Stimulated activated CD8-positive, alpha-beta memory T cell treated with anti-CD3 and anti-CD28 coated beads, Interleukin-12 subunit alpha, Interleukin-12 subunit beta, amount 100 ng/mL, for 24 hours (primary cell): ENCODE data around the gene SLC15A4.
"Not testable (repeated sequence)": the region's sequence is repeated elsewhere in the genome, so short reads cannot be mapped to it uniquely, and the experiment has no call there.

ENCODE experiments used
- DNase-seq: peaks from one replicate; pipeline ENCODE4 v3.0.0-alpha.2; 2020; ENCODE audit errors: extremely low read depth

The SLC15A4 gene

DNA sequence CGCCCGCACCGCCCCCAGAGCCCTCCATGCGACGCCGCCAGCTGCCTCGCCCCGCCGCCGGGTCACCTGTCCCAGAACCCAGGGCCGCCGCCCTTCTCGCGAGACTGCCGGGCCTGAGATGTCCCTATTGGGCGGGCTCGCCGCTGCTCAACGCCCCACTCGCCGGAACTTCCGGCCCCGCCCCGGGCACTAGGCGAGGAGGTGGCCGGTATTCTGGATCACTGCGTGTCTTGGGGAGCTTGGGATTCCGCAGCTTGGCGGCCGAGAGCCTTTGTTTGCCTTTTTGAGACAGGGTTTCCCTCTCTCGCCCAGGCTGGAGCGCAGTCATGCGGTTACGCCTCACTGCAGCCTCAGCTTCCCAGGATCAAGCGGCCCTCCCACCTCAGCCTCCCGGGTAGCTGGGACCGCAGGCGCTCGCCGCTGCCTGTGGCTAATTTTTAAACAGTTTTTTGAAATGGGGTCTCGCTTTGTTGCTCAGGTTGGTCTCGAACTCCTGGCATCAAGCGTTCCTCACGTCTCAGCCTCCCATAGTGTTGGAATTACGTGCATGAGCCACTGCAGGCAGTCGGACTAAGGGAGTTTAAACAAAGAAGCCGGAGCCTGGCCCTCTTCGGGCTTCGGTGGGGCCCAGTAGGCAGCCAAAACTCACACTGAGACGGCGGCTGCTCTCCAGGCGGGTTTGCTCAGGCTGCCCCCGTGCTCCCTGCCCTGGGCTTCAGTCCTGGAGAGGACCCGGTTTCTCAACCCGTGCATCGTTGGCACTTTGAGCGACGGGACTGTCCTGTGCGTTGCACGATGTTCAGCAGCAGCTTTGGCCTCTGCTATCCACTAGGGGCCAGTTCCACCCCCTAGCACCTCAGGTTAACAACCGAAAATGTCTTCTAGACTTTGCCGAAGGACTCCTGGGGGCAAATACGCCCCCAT is at the start of gene SLC15A4:
Gene SLC15A4 (minus strand): TSS at position 43 of the 924 bp plus-strand sequence. CDS start 15 bp downstream, at position 28.
- DNase-seq: peak; percentile 86

GRCh38 chr12:128872303-128872702 is 48.5 kb upstream of the SLC15A4 start:
- no peak for DNase-seq

DNA sequence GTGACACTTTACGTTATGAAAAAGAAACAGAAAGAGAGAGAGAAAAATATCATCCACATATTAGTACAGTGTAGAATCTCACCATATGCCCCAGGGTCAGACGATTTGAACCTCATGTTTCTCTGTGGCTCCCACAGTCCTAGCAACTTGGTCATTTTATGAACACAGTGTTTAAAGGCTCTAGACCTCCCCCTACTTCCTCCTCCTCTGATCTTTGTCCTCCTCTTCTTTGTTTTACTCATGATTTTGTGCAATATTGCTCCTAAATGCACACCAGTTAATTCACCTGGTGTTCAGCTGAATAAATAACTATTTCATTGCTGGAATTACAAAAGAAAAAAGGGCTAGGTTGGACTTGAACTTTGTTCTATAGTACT is 47.7 kb upstream of the SLC15A4 start:
- DNase-seq: no peak

DNA sequence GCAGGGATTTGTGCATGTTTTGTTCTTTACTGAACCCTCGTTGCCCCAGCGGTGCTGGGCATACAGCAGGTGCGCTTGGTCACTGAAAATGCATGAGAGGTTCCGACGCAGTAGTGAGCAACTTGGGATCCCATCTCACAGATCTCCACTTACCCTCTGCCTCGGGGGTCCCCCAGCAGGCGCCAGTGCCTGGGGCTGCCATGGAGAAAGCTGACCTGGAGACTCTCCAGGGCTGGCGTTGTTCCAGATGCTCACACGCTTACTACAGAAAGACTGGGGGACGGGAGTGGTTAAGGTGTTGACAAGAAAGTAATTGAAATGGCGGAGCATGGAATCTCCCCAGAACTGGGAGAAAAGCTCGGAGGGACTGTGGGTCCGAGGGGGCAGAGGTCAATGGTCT is 43.7 kb upstream of the SLC15A4 start:
- no peak for DNase-seq

DNA sequence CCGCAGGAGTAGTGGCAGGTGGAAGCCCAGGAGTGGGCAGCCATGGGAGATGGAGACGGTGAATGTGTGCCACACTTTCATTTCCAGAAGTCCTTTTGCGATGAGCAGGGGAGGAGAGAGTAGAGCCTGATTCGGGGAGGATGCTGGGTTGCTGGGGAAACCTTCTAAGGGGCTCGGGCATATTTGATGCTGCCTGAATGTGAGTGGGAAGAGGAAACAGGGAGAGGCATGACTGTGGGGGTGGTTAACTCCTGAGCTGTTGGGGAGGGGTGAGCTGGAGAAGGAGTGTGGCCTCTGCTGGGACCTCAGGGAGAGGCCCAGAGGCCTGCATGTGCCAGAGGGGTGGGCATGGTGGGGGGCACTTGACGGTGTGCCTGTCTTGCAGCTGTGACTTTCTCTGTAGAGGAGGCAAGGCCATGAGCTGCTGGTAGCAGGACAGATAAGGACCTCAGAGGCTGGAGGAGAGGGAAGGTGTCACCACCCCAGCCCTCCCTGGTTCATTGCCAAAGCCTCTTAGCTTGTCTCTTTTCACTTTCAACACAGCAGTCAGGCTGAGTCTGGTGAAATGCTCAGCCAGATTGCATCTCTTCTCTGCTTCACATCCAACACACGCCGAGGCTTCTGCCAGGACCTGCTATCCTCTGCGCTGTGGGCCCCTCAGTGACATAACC is 40.9 kb upstream of the SLC15A4 start:
- no peak for DNase-seq

DNA sequence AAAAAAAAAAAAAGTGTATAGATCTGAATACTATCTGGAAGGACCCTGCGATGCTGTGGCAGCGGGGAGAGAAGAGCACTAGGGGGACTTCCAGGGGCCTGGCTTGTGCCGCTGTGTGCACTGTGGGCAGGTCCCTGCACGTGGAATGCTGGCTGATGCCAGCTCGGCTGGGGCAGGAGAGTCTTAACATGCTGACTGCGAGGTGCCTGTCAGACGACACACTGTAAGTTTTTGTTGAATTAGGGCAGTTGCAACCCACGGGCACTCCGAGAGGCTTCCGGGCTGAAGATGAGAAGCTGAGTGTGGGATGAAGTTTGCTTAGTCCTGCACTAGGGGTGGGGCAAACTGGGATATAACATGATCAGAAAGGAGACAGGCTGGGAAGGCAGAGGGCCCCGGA is 40.2 kb upstream of the SLC15A4 start:
- DNase-seq: no peak

DNA sequence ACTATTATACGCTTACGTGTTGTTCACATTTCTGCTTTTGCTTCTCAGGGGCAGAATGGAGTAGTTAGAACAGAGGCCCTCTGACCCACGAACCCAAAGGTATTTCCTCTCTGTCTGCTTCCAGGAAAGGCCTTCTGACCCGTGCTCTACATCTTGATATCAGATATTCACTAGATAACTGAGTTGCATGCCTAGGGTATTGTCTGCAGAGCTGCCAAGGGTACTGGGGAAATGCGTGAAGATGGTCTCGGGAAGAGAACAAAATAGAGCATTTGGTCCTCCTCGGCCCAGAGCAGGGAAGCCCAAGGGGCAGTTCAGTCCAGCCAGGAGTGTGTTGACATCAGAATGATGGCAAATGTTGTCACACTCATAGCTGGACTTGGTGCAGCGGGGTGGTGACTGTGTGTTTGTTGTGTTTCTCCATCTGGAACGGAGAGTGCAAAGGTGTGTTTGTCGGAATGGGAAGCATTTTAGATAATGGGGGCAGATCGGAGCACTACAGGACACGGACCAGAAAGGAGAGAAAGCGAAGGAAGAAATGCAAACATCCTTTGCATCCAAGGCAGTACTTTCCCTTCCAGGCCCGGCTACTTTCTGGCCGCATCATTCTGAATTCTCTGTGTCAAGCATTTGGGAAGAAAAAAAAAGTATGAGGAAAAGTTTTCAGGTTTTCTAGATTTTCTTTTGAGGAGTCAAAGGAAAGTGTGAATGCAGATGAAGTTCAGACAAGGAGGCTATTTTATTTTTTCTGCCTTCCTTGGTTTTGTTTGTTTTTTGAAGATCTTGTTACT is 37.7 kb upstream of the SLC15A4 start:
- DNase-seq: no peak

DNA sequence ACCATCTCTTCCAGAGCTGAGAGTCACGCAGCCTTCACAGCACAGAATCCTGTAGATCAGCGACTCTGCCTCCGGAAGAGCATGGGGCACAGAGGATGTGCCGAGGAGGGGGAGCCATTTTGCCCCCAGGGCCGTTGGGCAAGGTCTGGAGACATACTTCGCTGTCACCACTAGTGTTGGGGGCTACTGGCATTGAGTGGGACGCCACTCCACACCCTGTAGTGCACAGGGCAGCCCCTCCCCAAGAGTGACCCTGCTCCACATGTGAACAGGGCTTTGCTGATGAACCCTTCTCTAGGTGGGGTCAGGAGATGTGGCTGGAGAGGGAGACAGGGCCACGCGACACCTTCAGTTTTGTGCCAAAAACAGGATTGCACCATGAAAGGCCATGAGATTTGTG is 35.6 kb upstream of the SLC15A4 start:
- DNase-seq: no peak

- DNase-seq: no peak
Measured at GRCh38 chr12:128857133-128857763, 33.5 kb upstream of the SLC15A4 start.

DNA sequence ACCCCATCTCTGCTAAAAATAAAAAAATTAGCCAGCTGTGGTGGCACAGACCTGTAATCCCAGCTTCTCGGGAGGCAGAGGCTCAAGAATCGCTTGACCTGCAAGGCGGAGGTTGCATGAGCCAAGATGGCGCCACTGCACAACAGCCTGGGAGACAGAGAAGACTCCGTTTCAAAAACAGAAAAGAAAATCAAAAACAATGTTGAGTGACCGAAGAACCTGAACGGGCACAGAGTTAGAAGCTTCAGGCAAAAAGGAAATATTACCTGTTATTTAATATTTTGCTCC is 33.0 kb upstream of the SLC15A4 start:
- DNase-seq: no peak

GRCh38 chr12:128856035-128856790 is 32.5 kb upstream of the SLC15A4 start:
- DNase-seq: no peak

DNA sequence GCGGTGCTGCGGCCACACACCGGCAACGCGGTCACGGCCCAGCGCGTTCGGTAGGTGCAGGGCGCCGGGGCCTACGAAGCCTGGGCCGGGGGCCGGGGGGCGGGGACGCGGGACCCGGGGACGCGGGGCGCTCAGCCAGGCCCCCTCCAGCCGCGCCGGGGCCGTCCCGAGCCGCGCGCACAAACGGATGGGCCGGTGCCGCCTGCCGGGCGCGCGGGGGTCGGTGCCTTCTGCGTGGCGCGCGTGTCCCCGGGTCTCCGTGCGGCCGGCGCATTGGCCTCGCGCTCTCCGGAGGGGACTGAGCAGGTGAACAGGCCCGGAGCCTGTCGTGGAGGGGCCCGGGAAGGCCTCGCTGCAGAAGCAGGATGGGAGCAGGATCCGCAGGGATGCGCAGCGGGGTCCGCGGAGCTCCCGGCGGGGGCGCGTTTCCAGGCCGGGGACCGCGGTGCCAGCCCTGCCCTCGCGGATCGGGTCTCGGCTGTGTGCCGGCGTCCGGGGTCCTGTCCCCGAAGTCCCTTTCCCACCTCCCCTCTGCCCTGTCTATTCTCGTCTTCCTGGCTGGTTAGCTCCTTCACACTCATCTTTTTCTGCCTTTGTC is 29.9 kb upstream of the SLC15A4 start:
- no peak for DNase-seq

DNA sequence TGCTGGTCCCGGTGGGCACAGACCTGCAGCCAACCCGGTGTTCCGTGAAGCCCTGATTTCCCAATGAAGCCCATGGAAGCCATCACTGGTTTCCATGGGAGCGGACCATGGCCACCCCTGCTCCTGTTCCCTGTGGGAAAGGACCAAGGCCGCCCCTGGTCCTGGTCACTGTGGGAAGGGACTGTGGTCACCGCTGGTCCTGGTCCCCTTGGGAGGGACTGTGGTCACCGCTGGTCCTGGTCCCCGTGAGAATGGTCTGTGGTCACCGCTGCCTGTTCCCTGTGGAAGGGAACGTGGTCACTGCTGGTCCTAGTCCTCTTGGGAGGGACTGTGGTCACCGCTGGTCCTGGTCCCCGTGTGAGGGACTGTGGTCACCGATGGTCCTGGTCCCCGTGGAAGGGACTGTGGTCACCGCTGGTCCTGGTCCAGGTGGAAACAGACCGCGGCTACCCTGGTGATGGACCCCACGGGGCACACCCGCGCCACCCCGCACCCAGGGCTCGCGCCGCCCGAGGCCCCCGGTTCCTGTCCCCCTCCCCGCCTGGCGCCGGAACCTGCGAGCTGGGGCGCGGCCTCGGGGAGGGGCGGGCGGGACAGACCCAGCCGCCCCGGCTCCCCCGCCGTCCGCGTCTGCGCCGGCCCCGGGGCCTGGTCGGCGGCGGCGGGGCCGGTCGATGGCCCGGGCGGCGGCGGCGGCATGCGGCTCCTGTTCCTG is 29.3 kb upstream of the SLC15A4 start, which contains the start of gene GLT1D1:
Gene GLT1D1 (plus strand): TSS at position 594 of the 715 bp plus-strand sequence. CDS start 104 bp downstream, at position 698.
- no peak for DNase-seq

GRCh38 chr12:128852026-128852698 is 28.4 kb upstream of the SLC15A4 start:
- no peak for DNase-seq

DNA sequence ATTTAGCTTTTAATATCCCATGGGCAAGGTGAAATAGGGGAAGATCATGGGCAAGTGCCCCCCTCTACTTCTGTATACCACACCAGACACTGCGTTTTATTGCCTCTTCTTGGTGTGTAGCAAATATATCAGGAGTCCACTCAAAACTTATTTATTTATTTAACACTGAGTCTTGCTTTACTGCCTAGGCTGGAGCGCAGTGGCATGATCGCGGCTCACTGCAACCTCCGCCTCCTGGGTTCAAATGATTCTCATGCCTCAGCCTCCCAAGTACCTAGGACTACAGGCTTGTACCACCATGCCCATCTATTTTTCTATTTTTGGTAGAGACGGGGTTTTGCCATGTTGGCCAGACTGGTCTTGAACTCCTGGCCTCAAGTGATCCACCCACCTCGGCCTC is 27.7 kb upstream of the SLC15A4 start:
- DNase-seq: not testable (repeated sequence)

DNA sequence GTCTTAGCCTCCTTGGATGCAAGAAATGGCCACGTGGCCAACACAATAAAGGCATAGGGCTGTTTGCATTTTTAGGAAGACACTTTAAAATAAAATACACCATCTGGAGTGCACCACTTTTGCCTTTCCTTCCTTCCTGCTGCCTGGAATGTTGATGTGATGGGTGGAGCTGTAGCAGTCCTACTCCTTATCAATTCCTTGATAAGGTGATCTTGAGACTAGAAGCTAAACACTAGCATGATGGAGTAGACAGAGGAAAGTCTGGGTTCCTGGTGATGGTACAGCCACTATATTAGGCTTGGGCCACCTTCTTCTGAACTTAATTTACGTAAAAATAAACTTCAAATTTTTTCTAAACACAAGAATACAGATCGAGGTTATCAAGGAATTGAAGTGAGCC is 26.6 kb upstream of the SLC15A4 start:
- no peak for DNase-seq

GRCh38 chr12:128849806-128850205 is 26.0 kb upstream of the SLC15A4 start:
- not testable (repeated sequence) for DNase-seq

DNA sequence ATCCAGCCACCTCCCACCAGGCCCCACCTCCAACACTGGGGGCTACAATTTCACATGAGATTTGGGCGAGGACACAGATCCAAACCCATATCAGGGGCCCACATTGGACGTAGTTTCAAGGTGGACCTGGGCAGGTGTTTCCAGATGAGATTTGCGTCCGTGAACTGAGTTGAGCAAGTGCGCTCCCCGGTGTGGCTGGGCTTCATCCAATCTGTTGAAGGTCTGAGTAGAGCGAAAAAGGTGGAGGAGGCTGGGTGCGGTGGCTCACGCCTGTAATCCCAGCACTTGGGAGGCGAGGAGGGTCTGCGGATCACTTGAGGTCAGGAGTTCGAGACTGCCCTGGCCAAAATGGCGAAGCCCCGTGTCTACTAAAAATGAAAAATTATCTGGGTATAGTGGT is 24.6 kb upstream of the SLC15A4 start:
- DNase-seq: no peak

GRCh38 chr12:128846671-128847070 is 22.9 kb upstream of the SLC15A4 start:
- not testable (repeated sequence) for DNase-seq
